RPMI8226 (cell line): ENCODE measurements around the gene TRIM33.
"Not testable (repeated sequence)": the region's sequence is repeated elsewhere in the genome, so short reads cannot be mapped to it uniquely, and the experiment has no call there.

ENCODE experiments used
- DNase-seq: peaks from one replicate; pipeline ENCODE4 v3.0.0-alpha.2; 2015

Gene TRIM33

DNA sequence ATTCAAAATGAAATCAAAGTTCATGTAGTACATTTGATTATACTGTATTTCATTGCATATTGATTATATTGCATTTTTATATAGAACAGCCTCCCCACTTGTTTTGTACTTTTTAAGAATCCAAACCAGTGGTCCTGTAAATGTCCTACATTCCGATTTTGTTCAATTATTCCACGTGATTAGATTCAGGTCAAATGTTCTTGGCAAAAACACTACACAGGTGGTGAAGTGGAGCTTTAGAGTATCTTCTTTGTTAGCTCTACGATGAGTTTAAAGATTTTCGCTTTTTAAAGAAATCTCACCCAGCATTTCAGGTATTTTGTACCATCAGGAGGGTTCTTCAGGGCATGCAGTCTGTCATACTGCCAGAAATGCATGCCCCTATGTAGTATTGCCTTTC is 120.6 kb downstream of the TRIM33 start:
- DNase-seq, result no peak

DNA sequence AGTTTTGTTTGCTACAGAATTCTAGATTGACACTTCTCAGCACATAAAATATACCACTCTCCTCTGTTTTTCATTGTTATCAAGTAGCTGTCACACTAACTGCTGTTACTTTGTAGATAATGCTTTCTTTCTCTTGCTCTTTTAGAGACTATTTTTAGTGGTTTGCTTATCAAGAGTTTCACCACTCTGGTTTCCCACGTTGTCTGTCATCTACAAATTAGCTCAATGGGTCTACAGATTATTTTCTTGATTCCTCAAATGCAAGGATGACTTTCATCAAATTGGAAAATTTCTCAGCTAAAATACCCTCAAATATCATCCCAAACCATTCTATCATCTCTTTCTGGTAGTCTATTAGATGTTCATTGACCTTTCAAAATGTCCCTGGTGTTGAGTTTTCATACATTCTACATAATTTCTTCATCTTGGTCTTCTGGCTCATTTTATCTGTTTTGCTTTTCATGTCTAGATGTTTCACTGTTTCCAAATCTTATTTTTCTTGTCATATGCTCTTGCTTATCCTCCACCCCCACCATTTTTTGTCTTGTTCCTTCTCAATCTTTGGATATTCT is 122.5 kb downstream of the TRIM33 start:
- no peak for DNase-seq

DNA sequence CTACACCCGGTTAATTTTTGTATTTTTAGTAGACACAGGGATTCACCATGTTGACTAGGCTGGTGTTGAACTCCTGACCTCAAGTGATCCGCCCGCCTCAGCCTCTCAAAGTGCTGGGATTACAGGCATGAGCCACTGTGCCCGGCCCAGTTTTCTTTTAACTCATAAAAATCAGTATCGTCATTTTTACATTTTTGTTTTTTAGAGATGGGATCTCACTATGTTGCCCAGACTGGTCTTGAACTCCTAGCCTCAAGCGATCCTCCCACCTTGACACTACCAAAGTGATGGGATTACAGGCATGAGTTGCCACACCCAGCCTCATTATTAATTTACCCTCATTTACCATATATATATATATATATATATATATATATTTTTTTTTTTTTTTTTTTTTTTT is 123.4 kb downstream of the TRIM33 start:
- DNase-seq, result not testable (repeated sequence)

DNA sequence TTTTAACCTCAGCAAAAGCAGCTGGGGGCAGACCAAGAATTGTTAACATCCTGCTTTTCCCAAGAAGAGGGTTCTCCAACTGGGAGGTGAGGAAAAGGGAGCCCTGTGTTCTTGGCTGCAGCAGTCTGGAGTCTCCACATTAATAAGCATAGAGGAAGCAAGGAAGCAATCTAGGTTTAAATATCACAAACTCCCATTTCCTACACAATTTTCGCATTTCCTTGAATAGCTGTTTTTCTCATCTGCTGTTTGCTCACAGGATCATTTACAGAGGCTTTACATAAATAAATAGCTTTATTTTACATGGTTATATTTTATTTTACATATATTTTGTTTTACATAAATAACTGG is 124.0 kb downstream of the TRIM33 start:
- DNase-seq, result no peak

DNA sequence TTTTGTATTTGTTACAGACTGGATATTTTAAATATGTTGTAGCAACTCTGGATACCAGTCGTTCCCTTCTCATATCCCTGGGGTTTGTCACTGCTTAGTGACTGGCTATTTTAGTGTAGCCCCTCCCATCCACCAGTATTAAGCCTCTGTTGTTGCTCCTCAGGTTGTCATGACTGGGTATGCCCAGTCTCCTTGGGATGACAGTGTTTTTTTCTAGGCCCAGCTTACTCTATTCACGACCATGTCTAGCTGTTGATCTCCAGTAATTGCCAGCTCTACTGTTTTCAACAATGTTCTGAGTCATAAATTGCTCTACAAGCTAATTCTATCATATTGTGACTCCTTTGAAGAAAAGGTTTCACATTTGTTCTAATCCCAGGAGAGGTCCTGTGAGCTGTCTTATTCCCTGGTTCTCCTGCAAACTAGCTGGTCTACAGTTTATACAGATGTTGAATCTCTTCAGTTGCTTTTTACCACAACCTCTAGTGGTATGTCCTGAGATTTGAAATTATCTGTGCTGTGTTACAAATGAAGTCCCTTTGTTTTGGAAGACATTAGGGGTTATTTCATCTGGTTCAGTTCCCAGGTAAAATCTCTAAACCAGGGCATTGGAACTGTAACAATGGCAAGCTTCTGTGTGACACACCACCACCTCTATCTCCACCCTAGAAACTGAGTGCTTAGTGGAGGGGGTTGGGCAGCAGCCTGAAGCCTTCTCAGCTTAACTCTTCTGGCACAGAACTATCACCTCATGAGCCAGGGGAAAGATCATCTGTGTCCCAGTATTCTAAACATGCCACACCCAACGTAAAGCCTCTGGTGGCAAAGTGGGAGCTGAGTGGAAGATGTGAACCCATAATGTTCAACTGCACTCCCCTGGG is 124.6 kb downstream of the TRIM33 start:
- DNase-seq, result no peak

DNA sequence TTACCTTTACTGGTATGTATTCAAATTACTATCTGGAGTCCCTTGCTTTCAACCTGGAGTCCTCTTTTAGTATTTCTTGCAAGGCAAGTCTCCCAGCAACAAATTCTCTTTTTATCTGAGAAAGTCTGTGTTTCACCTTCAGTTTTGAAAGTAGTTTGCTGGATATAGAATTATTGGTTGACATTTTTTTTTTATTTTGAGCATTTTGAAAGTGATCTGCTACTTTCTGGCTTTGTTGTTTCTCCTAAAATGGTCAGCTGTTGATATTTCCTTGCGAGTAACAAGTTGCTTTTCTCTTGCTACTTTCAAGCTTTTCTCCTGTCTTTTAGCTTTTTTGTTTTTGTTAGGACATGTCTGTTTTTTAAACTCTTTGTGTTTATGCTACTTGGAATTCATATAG is 126.1 kb downstream of the TRIM33 start:
- no peak for DNase-seq

DNA sequence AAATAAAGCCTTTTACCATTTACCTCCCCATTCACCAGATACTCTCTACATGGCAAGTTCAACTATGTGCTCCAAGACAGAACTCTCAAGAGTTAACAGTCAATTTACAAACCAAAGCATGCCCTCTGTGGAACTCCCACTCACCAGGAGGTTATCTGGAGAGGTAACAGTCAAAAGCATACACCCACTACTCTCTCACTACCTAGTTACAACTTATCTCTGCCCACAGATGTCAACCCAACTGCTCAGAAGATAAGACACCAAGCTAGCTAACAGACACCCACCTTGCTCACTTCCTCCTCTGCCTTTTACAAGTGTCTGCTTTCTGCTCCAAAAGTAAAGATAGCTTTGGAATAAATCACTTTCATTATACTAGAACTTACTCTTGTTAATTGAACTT is 131.0 kb downstream of the TRIM33 start:
- no peak for DNase-seq

DNA sequence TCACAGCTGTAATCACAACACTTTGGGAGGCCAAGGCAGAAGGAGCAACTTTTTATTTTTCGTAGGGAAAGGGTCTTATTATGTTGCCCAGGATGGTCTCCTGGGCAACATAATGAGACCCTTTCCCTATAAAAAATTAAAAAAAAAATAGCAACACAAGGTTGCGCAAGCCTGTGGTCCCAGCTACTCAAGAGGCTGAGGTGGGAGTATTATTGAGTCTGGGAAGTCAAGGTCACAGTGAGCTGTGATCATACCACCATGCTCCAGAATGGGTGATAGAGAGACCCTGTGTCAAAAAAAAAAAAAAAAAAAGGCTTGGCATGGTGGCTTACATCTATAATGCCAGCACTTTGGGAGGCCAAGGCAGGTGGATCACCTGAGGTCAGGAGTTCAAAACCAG is 131.6 kb downstream of the TRIM33 start:
- DNase-seq, result no peak

DNA sequence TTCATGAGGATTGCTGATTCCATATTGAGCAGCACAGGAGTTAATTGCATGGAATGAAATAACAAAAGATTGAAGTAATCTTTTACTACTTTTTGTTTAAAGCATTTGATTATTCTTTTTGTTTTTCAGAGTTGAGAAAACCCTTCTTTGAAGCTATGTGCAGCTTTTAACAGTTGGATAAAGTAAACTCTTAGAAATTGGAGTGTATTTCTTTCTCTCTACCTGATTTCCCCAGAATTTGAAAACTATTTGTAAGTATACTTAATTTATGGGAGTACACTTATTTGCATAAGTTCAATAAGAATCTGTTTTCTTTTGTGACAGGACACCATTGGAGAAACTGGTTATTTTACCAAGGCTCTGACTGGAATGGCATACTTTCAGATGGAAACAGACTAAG is 133.6 kb downstream of the TRIM33 start:
- no peak for DNase-seq

DNA sequence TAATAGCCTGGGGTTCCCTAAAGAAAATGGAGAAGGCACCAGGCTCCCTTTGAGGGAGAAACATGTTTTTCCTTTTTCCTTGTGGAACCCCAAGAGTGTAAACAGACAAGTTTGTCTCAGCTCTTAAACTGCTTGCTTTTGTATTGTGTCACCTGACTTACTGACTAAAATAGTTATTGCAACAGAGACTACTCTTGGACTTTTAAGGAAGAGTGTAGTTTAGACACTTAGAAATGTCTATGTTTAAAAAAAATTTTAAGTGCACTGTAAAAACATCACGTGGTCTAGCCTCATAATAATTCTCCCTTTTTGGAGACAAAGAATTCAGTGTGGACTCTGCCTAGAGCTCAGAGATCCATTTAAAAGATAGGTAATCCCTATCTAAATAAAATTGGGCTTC is 141.1 kb downstream of the TRIM33 start:
- DNase-seq, result no peak

DNA sequence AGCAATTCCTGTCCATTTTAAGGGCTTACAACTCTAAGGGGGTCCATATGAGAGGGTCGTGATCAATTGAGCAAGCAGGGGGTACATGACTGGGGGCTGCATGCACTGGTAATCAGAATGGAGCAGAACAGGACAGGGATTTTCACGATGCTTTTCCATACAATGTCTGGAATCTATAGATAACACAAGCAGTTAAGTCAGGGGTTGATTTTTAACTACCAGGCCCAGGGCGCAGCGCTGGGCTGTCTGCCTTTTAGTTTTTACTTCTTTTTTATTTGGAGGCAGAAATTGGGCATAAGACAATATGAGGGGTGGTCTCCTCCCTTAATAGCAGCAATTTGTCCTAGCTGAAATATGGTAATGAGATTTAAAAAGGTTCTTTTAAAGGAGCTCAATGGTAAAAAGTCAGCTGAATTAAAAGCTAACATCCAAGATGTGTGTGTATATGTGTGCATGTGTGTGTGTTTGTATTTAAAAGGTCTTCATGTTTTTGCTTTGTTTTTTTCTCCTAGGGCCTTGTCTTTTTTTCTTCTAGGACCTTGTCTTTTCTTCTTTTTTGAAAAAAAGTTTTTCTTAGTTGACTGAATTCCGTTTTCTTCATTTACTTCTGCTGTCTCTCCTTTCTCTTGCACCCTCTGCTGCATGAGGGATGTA is 141.6 kb downstream of the TRIM33 start:
- DNase-seq, result not testable (repeated sequence)

DNA sequence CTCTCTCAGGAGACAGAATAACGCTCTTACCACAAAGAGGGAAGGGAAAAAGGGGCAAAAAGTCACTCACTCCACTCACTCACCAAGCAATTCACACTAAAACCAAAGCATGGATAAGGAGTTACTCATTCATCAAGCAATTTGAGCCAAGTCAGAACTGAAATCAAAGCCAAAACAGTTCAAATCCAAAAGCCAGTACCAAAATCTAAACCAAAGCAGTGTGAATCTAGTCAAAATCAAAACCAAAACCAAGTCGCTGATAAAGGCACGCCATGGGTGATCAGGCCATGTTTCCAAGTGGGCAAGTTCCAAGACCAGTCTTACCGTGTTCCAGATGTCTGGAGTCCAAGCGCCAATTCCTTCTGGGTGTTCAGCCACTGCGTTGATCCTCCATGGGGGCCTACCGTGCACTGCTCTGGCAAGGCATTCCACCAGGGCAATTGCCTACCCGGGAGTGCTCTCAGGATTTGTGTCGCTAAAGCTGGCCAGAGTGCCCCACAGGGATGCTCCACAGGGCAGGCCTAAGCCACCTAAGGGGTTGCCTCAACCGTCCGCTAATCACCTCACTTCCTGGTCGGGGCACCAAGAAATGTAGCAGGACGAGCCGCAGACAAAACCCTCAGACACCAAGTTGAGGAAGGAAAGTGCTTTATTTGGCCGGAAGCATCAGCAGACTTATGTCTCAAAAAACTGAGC is 142.3 kb downstream of the TRIM33 start:
- DNase-seq, result no peak

DNA sequence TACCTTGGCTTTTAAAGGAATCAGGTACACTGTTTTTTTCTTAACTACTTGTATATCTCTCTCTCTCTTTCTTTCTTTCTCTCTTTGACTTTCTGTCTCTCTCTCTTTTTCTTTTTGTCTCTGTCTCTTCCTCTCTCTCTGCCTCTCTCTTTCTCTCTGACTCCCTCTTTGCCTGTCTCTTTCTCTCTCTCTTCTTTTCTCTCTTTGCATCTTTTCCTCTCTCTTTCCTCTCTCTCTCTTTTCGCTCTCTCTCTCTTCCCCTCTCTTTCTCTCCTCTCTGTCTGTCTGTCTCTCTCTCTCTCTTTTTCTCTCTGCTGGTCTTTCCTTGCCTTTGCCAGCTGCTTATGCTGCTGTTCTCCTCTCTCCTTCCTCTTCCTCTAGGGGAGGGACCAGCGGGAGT is 143.2 kb downstream of the TRIM33 start:
- no peak for DNase-seq

DNA sequence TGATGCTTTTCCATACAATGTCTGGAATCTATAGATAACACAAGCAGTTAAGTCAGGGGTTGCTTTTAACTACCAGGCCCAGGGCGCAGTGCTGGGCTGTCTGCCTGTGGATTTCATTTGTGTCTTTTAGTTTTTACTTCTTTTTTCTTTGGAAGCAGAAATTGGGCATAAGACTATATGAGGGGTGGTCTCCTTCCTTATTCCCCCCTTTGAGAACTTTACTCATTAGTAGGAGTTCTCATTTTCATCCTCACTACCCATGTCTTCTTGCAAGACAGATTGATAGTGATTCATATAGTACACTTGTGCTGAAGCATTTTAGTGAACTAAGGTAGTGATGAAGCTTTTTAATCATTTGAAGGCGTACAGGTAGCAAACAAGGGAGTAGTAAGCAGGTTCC is 147.8 kb downstream of the TRIM33 start:
- DNase-seq, result not testable (repeated sequence)

DNA sequence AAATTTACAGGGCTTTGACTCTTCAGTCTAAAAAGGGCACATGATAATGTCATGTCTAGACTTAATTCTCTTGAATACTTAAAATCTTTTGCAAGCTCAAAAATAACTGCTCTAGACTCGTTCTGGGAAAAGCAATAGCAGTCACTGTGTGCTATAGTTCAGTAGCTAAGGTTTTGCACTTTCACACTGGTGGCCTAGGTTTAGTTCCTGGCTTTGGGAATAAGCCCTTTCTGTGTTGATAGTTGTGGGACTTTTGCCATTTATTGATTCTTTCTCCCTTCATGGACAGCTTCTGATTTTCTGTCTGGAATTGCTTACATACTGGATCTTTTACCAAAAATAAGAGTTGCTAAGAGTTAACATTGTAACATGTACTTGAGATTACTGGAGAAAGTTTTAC is 151.2 kb downstream of the TRIM33 start:
- DNase-seq, result no peak

DNA sequence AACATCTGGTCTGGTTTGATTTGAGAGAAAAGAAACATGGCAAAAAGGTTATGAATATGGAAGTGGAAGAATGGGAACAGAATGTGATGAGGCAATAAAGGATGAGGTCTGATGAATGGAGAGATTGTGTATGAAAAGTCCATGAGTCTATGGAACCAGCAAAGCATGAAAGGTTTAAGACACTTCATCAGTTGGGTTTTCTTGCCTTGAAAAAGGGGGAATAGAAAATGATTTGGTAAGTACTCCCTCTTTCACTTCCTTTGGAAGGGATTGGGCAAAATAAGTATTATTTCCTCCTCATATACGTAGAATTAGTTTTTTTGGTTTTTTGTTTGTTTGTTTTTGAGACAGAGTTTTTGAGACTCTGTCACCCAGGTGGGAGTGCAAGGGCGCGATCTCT is 155.8 kb downstream of the TRIM33 start:
- DNase-seq, result no peak

DNA sequence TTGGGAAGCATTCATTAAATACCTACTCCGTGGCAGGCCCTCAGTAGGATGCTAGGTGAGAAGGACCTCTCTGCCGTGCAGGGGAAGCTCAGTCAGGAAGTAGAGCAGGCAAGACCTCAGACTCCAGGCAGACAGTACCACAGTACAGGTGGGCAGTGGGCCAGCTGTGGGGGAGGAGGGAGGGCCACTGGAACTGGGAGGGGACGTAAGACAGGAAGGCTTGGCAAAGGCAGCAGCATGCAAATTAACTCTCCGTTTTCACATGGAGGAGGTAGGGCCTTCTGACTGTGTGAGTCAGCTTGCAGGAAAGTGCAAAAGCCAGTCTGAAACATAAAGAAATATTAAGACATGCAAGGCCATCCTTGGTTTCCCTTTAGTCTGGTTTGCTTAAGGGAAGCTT is 157.7 kb downstream of the TRIM33 start:
- DNase-seq, result peak; percentile 73

DNA sequence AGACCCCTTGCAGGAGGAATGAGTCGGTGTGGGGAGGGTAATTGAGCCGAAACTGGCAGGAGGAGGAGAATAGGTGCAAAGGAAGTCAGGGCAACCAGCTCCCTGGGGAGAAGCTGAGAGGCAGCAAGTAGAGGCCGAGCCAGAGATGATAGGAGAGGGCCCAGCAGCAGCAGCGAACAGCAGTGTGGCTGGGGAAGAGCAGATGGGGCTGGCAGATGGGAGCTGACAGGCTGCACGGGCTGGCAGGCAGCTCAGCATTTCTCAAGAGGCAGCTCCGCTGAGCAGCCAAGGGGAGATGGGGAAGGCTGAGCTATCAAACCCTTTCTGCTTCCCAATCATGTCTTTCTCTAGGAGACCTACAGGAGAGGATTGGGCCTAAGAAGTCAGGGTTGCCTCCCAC is 158.2 kb downstream of the TRIM33 start:
- no peak for DNase-seq

DNA sequence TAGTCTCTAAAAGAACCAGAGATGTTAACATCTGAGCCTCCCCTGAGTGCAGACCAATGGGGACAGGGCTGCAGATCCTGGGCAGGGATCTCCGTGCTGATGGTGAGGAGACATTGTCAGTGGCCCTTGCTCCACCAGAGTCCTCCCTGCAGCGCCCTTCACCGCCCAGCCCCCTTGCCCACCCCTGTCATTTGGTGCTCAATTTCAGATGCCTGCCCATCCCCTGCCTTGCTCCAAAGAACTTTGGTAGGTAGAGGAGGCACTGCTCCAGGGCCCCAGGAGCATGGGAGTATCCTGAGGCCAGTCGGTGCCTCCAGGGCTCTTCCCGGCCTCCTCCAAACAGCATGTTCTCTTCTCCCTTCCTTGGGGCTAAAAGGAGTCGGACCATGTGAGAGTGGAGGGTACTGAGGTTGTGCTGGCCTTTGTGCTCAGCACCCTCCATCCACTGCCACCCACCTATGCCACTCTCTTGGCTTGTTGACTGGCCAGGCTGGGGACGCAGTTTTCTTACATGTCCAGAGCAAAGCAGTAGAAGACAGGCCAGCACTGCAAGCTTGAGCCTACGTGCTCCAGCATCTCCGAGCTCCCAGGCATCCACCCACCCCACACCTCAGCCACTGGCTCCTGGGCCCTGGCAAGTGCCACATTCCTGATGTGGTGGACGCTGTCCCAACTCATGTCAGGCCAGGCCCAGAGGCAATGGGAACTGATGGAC is 160.1 kb downstream of the TRIM33 start:
- DNase-seq, result no peak

DNA sequence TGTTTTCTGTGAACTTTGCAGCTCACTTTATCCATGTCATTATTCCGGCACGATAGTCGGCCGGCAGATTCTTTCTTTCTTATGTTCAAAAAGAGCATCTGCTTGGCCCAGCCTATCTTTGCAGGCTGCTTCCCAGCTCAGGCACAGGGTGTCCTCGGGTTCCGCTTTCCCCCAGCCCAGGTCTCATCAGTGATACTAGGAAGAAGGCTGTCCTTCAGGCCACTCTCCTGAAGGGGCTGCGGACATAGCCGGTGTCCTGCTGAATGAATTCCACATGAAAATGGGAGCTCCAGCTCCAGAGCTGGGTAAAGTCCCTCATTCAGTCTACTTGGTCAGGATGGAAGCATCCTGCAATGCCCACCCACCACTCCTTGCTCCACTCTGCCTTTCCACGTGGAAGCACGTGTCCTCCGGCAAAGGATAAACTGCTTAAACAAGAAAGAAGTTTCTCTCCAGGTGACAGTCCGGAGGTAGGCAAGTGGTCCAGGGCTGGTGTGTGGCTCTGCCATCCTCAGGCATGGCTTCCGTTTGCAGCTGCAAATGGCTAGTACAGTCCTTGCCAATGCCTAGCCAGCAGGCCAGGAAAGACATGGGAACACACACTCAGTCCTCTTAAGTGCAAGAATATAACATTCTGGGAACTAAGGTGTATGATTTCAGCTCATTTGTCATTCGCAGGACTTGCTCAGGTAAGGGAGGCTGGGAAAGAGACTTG is 161.0 kb downstream of the TRIM33 start:
- DNase-seq, result no peak

DNA sequence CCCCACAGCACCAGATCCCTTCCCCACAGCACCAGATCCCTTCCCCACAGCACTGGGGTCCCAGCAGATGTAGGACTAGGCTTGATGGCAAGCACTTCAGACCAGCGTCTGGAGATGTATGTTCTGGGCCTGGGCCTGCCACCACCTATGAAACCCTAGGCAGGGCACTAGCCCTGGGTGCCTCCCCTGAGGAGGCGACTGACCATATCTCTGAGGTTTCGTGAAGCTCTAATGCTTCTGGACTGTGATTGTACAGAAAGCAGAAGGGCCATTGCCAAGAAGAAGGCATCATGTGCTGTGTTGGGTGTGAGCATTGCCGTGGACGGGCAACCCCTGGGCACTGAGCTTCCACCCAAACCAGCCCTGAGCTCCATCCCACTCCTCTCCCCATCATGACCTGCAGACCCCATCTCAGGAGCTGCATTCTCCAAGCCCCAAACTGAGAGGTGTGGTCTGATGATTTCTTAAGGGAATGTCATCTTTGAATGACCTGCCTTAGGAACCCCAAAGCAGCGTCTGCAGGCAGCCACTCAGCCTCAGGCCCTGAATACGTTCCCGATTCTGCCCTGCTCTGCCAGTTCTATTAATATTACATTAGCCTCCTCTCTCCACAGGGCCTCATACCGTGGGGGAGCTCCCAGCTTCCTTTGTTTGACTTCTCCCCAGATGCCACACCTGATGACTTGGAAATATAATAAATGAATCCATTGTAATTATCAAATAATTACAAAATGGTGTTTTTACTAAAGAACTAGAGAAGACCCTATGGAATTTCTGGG is 163.4 kb downstream of the TRIM33 start:
- no peak for DNase-seq
